Choroid plexus epithelial cell (primary cell): ENCODE data around the gene TTYH1.

Experiments used
- DNase-seq: peaks from one replicate; pipeline ENCODE4 v3.0.0-alpha.2; 2010; ENCODE audit warnings: low read depth
- H3K4me3 ChIP-seq: 2 replicates; pipeline ENCODE4 v1.5.1; 2011; ENCODE audit warnings: low read depth, mild to moderate bottlenecking, control low read depth, low read length, moderate library complexity
- CTCF ChIP-seq: conservative IDR thresholded peaks from 2 replicates; pipeline ENCODE4 v1.5.1; 2011; ENCODE audit warnings: low read depth, mild to moderate bottlenecking, control low read depth, inconsistent platforms, low read length, moderate library complexity

The TTYH1 gene

DNA sequence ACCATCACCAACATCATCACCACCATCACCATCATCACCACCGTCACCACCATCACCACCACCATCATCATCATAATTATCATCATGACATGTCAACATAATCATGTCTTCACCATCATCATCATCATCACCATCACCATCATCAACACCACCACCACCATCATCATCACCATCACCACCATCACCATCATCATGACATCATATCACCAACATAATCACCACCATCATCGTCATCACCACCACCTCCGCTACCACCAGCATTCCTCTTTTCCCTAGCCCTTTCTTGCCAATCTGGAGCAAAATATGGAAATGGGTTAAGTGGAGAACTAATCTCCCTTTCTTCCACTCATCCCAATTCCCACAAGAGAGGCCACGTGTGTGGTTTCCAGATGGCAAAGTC, 1.1 kb upstream of the TTYH1 start:
- TF ChIP-seq CTCF = no peak
- no peak overlapping the region for H3K4me3 ChIP-seq
- no peak for DNase-seq

DNA sequence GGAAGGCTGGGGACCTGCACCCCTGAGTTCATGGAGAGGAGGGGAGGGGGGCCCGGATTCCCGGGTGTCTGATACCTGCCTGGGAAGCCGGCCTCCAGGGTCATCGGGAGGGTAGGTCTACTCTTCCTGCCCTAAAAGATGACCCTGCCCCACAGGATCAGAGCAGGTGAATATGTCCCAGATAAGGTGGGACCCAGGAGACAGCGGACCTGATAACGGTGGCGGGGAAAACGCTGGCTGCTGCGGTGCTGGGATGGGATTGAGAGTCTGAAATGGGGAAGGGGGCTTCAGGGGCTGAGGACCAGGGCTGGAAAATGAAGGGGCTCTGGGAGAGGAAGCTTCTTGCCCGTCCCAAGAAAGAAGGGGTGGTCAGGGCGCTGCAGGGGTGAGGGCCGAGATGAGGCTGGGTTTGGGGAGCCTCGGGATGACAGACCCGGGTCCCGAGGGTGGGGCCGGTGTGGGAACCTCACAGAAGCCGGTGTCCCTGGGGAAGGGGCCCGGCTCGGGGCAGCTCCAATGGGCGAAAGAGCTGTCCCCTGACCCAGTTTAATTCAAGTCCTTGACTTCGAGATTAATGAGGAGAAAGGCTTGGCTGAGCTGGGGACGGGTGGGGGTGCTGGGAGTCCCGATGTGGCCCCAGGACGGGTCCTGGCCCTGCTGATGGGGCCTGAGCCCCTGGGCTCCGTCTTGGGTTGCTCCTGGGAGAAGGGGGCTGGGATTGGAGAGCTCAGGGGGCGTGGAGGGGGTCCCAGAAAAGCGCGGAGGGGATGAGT, 823 bp downstream of the TTYH1 start:
- TF ChIP-seq CTCF = no peak
- DNase-seq = no peak
- H3K4me3 ChIP-seq = no peak overlapping the region

- TF ChIP-seq CTCF = no peak
- no peak overlapping the region for H3K4me3 ChIP-seq
- DNase-seq = no peak
Observed at GRCh38 chr19:54416695-54417491, 1.6 kb downstream of the TTYH1 start.

DNA sequence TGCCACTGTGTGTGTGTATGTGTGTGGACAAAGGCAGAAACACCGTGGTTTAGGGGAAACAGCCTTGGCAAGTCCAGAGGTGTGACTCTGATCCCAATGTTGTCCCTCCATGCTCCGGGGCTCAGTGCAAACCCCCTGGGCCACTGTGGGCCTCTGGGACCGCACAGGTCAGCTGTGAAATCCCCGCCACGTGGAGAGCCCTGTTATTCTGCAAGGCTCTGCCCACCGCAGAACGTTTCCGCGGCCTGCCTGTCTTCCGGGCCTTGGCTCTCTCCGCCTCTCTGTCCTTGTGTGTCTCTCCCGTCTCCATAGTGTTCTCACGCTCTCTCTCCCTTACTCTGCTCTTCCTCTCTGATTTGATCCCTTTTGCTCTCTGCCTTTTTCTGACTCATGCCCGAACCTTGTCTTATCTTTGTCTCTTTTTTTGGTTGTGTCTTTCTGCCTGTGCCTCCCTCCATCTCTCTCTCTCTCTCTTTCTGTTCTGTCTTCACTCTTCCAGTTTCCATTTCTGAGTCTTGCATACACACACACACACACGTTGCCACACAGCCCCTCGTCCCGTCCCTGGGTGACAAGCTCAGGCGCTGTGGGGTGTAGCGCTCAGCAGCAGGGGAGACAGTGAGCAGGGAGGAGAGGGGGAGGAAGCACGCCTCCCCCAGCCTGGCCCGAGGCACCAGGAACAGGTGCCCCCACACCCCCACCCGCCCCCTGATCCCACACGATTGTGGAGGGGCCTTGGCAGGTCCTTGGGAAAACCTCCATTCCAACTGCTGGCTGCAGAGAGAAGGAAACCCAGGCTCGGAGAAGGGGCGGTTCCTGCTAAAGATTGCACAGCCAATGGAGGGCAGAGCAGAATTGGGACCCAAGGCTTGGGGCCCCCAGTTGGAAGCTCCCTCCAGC, 3.0 kb downstream of the TTYH1 start:
- no peak for TF ChIP-seq CTCF
- peak; percentile 52 for DNase-seq
- no peak overlapping the region for H3K4me3 ChIP-seq

GRCh38 chr19:54418930-54419800, 3.9 kb downstream of the TTYH1 start:
- H3K4me3 ChIP-seq = no peak overlapping the region
- TF ChIP-seq CTCF = no peak
- DNase-seq = no peak

GRCh38 chr19:54420068-54420382, 4.8 kb downstream of the TTYH1 start:
- no peak for DNase-seq
- H3K4me3 ChIP-seq = no peak overlapping the region
- no peak for TF ChIP-seq CTCF
